Nephron (organoid): ENCODE data around the gene SFXN2.
"Not testable (repeated sequence)": the region's sequence is repeated elsewhere in the genome, so short reads cannot be mapped to it uniquely, and the experiment has no call there.

ENCODE experiments used
- H3K27ac Mint-ChIP-seq, 3 experiments: 2 replicates each; pipeline ENCODE4 v1.8.0; 2020; ENCODE audit warnings: mixed read lengths in 3 of 3, mild to moderate bottlenecking in 2 of 3, moderate library complexity in 1 of 3
- H3K27me3 Mint-ChIP-seq: 2 replicates; pipeline ENCODE4 v1.8.0; 2021; ENCODE audit warnings: low read depth, mild to moderate bottlenecking, moderate library complexity, mixed read lengths
- H3K36me3 Mint-ChIP-seq: 2 replicates; pipeline ENCODE4 v1.8.0; 2020; ENCODE audit warnings: low read depth, mixed read lengths
- H3K4me1 Mint-ChIP-seq: 2 replicates; pipeline ENCODE4 v1.8.0; 2020; ENCODE audit warnings: mixed read lengths
- H3K4me3 Mint-ChIP-seq, 3 experiments: 2 replicates each; pipeline ENCODE4 v1.8.0; 2020; ENCODE audit warnings: mild to moderate bottlenecking in 3 of 3, mixed read lengths in 3 of 3, moderate library complexity in 2 of 3
- H3K9me3 Mint-ChIP-seq: 2 replicates; pipeline ENCODE4 v1.8.0; 2020; ENCODE audit warnings: mixed read lengths
- TF ChIP-seq, protein P1 (sequence below), 3 experiments: fragments of 200-600 bp; sonication (generic); IDR thresholded peaks; one replicate each; pipeline ENCODE4 v1.5.0; 2021; ENCODE audit warnings: antibody characterized with exemption in 3 of 3; ENCODE audit not compliant: unreplicated experiment in 3 of 3

The SFXN2 gene

DNA sequence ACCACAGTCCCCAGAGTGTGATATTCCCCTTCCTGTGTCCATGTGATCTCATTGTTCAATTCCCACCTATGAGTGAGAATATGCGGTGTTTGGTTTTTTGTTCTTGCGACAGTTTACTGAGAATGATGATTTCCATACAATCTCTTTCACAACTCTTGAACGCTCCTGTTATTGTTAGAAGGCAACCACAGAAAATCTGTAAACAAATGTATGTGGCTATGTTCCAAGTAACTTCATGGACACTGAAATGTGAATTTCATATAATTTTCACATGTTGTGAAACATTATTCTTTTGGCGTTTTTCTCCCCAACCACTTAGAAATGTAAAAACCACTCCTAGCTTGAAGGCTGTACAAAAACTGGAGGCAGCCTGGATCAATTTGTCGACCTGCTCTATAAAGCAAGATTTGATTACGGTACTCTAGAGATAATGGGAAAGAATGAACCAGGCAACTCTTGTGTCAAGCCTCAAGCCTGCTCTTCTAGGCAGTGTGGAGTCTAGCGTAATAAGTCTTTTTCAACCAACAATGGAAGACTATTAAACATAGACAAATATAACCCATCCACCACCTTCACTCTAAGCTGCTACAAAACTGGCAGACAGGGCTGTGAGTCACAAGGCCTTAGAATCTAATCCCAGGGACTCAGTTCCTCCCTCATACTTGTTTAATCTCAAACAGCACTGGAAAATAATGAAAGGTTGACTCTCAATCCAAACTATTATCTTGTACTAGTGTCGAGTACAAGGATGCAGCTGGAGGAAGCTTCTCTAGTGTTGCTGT lies 23.0 kb upstream of the SFXN2 start:
- TF ChIP-seq, protein P1, sequence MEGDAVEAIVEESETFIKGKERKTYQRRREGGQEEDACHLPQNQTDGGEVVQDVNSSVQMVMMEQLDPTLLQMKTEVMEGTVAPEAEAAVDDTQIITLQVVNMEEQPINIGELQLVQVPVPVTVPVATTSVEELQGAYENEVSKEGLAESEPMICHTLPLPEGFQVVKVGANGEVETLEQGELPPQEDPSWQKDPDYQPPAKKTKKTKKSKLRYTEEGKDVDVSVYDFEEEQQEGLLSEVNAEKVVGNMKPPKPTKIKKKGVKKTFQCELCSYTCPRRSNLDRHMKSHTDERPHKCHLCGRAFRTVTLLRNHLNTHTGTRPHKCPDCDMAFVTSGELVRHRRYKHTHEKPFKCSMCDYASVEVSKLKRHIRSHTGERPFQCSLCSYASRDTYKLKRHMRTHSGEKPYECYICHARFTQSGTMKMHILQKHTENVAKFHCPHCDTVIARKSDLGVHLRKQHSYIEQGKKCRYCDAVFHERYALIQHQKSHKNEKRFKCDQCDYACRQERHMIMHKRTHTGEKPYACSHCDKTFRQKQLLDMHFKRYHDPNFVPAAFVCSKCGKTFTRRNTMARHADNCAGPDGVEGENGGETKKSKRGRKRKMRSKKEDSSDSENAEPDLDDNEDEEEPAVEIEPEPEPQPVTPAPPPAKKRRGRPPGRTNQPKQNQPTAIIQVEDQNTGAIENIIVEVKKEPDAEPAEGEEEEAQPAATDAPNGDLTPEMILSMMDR (IDR thresholded peaks at IDR 0.05; ENCODE audit: unreplicated experiment in 3 of 3), result no peak
- Mint-ChIP-seq H3K27me3 (no peaks in the 10 kb centered on the region), H3K4me3 (no peak overlapping the region), H3K9me3 (no peaks in the 10 kb centered on the region), H3K27ac (no peak overlapping the region), H3K4me1 (no peaks in the 10 kb centered on the region), H3K36me3 (peaks cover 44% of the 10 kb centered on the region)

DNA sequence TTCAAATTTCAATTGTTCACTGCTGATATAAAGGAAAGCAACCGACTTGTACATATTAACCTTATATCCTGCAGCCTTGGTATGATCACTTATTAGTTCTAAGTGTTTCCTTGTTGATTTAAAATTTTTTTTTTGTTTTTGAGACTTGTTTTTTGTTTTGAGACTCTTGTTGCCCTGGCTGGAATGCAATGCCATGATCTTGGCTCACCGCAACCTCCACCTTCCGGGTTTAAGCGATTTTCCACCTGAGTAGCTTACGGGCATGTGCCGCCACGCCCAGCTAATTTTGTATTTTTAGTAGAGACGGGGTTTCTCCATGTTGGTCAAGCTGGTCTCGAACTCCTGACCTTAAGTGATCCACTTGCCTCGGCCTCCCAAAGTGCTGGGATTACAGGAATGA lies 19.0 kb upstream of the SFXN2 start:
- not testable (repeated sequence) for H3K27me3 Mint-ChIP-seq, H3K9me3 Mint-ChIP-seq, H3K4me3 Mint-ChIP-seq, H3K4me1 Mint-ChIP-seq
- peaks cover 63% of the 10 kb centered on the region for H3K36me3 Mint-ChIP-seq
- H3K27ac Mint-ChIP-seq, result peak overlapping the region in 1 of 3 experiments; percentile 33

DNA sequence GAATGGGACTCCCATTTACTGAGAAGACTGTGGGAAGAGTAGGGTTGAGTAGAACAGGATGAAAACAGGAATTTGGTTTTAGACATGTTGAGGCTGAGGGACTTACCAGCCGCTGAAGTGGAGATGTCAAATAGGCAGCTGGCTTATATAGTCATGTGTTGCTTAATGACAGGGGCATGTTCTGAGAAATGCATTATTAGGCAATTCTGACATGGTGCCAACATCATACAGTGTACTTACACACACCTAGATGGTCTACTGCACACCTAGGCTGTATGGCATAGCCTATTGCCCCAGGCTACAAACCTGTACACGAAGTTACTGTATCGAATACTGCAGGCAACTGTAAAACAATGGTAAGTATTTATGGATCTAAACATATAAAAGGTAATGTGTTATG lies 17.7 kb upstream of the SFXN2 start:
- Mint-ChIP-seq H3K4me1 (no peaks in the 10 kb centered on the region), H3K9me3 (no peaks in the 10 kb centered on the region), H3K27ac (no peak overlapping the region), H3K36me3 (peaks cover 55% of the 10 kb centered on the region), H3K4me3 (no peak overlapping the region), H3K27me3 (no peaks in the 10 kb centered on the region)
- TF ChIP-seq, protein P1 (IDR thresholded peaks at IDR 0.05; ENCODE audit: unreplicated experiment in 3 of 3), result no peak

- Mint-ChIP-seq H3K27me3 (no peaks in the 10 kb centered on the region), H3K4me3 (no peak overlapping the region), H3K4me1 (no peaks in the 10 kb centered on the region), H3K27ac (no peak overlapping the region), H3K9me3 (no peaks in the 10 kb centered on the region), H3K36me3 (peaks cover 51% of the 10 kb centered on the region)
- TF ChIP-seq, protein P1 (IDR thresholded peaks at IDR 0.05; ENCODE audit: unreplicated experiment in 3 of 3), result no peak
These were observed 15.5 kb upstream of the SFXN2 start for GRCh38 chr10:102698894-102699293.

GRCh38 chr10:102701272-102701671 lies 13.2 kb upstream of the SFXN2 start:
- no peak overlapping the region for H3K4me3 Mint-ChIP-seq
- TF ChIP-seq, protein P1 (IDR thresholded peaks at IDR 0.05; ENCODE audit: unreplicated experiment in 3 of 3), result no peak
- H3K9me3 Mint-ChIP-seq, result no peaks in the 10 kb centered on the region
- H3K36me3 Mint-ChIP-seq, result peaks cover 40% of the 10 kb centered on the region
- H3K27me3 Mint-ChIP-seq, result no peaks in the 10 kb centered on the region
- no peak overlapping the region for H3K27ac Mint-ChIP-seq
- peaks cover 6% of the 10 kb centered on the region for H3K4me1 Mint-ChIP-seq

DNA sequence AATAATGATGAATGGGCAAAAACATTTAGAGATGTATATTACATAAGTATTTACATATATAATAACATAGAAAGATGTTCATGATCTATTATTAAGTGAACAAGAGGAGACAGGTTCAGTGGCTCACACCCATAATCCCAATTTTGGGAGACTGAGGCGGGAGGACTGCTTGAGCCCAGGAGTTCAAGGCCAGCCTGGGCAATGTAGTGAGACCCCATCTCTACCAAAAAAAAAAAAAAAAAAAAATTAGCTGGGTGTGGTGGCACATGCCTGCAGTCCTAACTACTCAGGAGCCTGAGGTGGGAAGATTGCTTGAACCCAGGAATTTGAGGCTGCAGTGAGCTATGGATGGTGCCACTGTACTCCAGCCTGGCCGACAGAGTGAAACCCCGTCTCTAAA lies 12.6 kb upstream of the SFXN2 start:
- H3K9me3 Mint-ChIP-seq, result no peaks in the 10 kb centered on the region
- H3K27ac Mint-ChIP-seq, result no peak overlapping the region
- TF ChIP-seq, protein P1 (IDR thresholded peaks at IDR 0.05; ENCODE audit: unreplicated experiment in 3 of 3), result no peak
- no peak overlapping the region for H3K4me3 Mint-ChIP-seq
- H3K4me1 Mint-ChIP-seq, result peaks cover 6% of the 10 kb centered on the region
- peaks cover 34% of the 10 kb centered on the region for H3K36me3 Mint-ChIP-seq
- no peaks in the 10 kb centered on the region for H3K27me3 Mint-ChIP-seq
